Activated CD4-positive, alpha-beta memory T cell treated with anti-CD3 and anti-CD28 coated beads, Interleukin-2, amount 10 ng/mL, durations not matched to agents 7 days and 5 days (primary cell): ENCODE results near the gene ART4. TPM values are rescaled to one million over a fixed set of nuclear protein-coding genes. Genes with fewer than 3 reads are reported as not detected.

Experiments used
- CTCF ChIA-PET: fragments of 350-600 bp; sonication (Branson Sonifier 250); formaldehyde crosslinking; loops from one replicate; lab custom pipeline; 2021; ENCODE audit warnings: antibody characterized with exemption, inconsistent platforms; lab: Charles Lee
- POLR2A ChIA-PET: fragments of 350-600 bp; sonication (Branson Sonifier 250); formaldehyde crosslinking; loops from one replicate; lab custom pipeline; 2021; ENCODE audit warnings: antibody characterized with exemption; lab: Charles Lee
- DNase-seq: peaks from one replicate; pipeline ENCODE4 v3.0.0-alpha.2; 2020
- H3K27ac Mint-ChIP-seq: one replicate; pipeline ENCODE4 v1.8.0; 2021; ENCODE audit warnings: mild to moderate bottlenecking, mixed read lengths
- H3K27me3 Mint-ChIP-seq: one replicate; pipeline ENCODE4 v1.8.0; 2021; ENCODE audit warnings: mixed read lengths
- H3K36me3 Mint-ChIP-seq: one replicate; pipeline ENCODE4 v1.8.0; 2021; ENCODE audit warnings: low read depth, mixed read lengths
- H3K4me1 Mint-ChIP-seq: one replicate; pipeline ENCODE4 v1.8.0; 2021; ENCODE audit warnings: mixed read lengths
- H3K4me3 Mint-ChIP-seq: one replicate; pipeline ENCODE4 v1.8.0; 2021; ENCODE audit warnings: mild to moderate bottlenecking, mixed read lengths
- H3K9me3 Mint-ChIP-seq: one replicate; pipeline ENCODE4 v1.8.0; 2021; ENCODE audit warnings: mixed read lengths
- total RNA-seq, 2 experiments: library from RNA; stranded (reverse); gene quantifications; one replicate each; pipeline ENCODE4 v1.2.3, GENCODE V29; 2021

The ART4 gene
- total RNA-seq, 2 experiments from 2014 or later = not detected

GRCh38 chr12:14795028-14795448 lies 48.3 kb downstream of the ART4 start:
- Mint-ChIP-seq H3K27ac (no peak overlapping the region), H3K4me3 (no peak overlapping the region), H3K9me3 (no peaks in the 10 kb centered on the region), H3K27me3 (no peaks in the 10 kb centered on the region), H3K36me3 (peaks cover 84% of the 10 kb centered on the region), H3K4me1 (peaks cover 5% of the 10 kb centered on the region)
- DNase-seq = no peak
- ChIA-PET POLR2A (interaction anchor here (0.9 to 1.2 kb wide), 5 partner anchors 10 to 23 kb away, joined by 3 to 4 read pairs (median 3); a partner anchor contains a TSS), CTCF (interaction anchor here (0.8 kb wide), 1 partner anchor 8 kb away, joined by 3 read pairs; no protein-coding TSS in a partner anchor)

- no peak overlapping the region for H3K27ac Mint-ChIP-seq
- H3K4me1 Mint-ChIP-seq = peaks cover 7% of the 10 kb centered on the region
- no peak overlapping the region for H3K4me3 Mint-ChIP-seq
- H3K9me3 Mint-ChIP-seq = no peaks in the 10 kb centered on the region
- H3K27me3 Mint-ChIP-seq = no peaks in the 10 kb centered on the region
- peaks cover 57% of the 10 kb centered on the region for H3K36me3 Mint-ChIP-seq
- CTCF ChIA-PET = interaction anchor here (1.1 kb wide), 1 partner anchor 10 kb away, joined by 5 read pairs; no protein-coding TSS in a partner anchor
- DNase-seq = no peak
- POLR2A ChIA-PET = interaction anchor here (0.8 to 2.7 kb wide), 2 partner anchors 11 to 15 kb away, joined by 3 to 23 read pairs; a partner anchor contains a TSS
These were observed 57.8 kb downstream of the ART4 start for GRCh38 chr12:14785568-14785967.

GRCh38 chr12:14784471-14784870 lies 58.9 kb downstream of the ART4 start:
- no peaks in the 10 kb centered on the region for H3K27me3 Mint-ChIP-seq
- CTCF ChIA-PET = interaction anchor here (1.4 kb wide), 1 partner anchor 9 kb away, joined by 5 read pairs; no protein-coding TSS in a partner anchor
- no peaks in the 10 kb centered on the region for H3K9me3 Mint-ChIP-seq
- peaks cover 46% of the 10 kb centered on the region for H3K36me3 Mint-ChIP-seq
- POLR2A ChIA-PET = interaction anchor here (1.0 to 4.1 kb wide), 3 partner anchors 10 to 15 kb away, joined by 3 to 37 read pairs (median 23); a partner anchor contains a TSS
- H3K4me1 Mint-ChIP-seq = peaks cover 10% of the 10 kb centered on the region
- H3K27ac Mint-ChIP-seq = no peak overlapping the region
- DNase-seq = no peak
- H3K4me3 Mint-ChIP-seq = no peak overlapping the region

GRCh38 chr12:14782756-14783155 lies 60.6 kb downstream of the ART4 start:
- H3K4me3 Mint-ChIP-seq = no peak overlapping the region
- H3K27me3 Mint-ChIP-seq = peaks cover 3% of the 10 kb centered on the region
- H3K36me3 Mint-ChIP-seq = peaks cover 30% of the 10 kb centered on the region
- H3K4me1 Mint-ChIP-seq = peaks cover 10% of the 10 kb centered on the region
- no peaks in the 10 kb centered on the region for H3K9me3 Mint-ChIP-seq
- ChIA-PET CTCF (interaction anchor here (2.2 kb wide), 1 partner anchor 21 kb away, joined by 11 read pairs; the partner anchor contains the start of genes C12orf60 and WBP11), POLR2A (interaction anchor here (1.2 to 4.1 kb wide), 4 partner anchors 8 to 21 kb away, joined by 3 to 37 read pairs (median 14); partner anchors contain the start of genes C12orf60 and WBP11)
- H3K27ac Mint-ChIP-seq = no peak overlapping the region
- no peak for DNase-seq

- DNase-seq = no peak
- ChIA-PET POLR2A (interaction anchor here (1.2 to 4.1 kb wide), 3 partner anchors 8 to 22 kb away, joined by 3 to 37 read pairs (median 6); partner anchors contain the start of genes C12orf60 and WBP11), CTCF (interaction anchor here (0.8 to 2.2 kb wide), 3 partner anchors 11 to 22 kb away, joined by 3 to 11 read pairs (median 3); partner anchors contain the start of genes C12orf60 and WBP11)
- H3K4me3 Mint-ChIP-seq = no peak overlapping the region
- H3K4me1 Mint-ChIP-seq = peaks cover 17% of the 10 kb centered on the region
- H3K27ac Mint-ChIP-seq = no peak overlapping the region
- H3K9me3 Mint-ChIP-seq = no peaks in the 10 kb centered on the region
- H3K27me3 Mint-ChIP-seq = peaks cover 3% of the 10 kb centered on the region
- peaks cover 20% of the 10 kb centered on the region for H3K36me3 Mint-ChIP-seq
These were observed 61.8 kb downstream of the ART4 start for GRCh38 chr12:14781563-14781962.

DNA sequence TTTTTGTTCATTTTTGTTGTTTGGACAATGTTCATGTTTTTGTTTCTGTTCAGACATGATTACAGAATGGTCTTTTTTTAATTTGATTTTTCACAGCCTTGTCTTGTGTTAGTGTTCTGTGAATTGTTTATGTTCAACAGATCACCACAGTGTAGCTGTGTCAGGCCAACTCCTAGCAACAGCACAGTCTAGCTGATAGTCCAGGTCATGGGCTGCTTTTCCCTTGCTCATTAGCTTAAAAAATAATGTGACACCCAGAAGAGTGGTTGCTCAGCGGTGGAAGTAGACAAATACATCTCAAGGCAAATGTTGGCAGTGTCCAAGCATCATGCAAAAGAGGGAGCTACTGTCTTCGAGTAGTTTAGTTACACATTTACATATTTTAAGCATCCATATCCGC lies 62.5 kb downstream of the ART4 start:
- Mint-ChIP-seq H3K4me1 (peaks cover 24% of the 10 kb centered on the region), H3K27ac (no peak overlapping the region), H3K4me3 (no peak overlapping the region), H3K36me3 (peaks cover 16% of the 10 kb centered on the region), H3K9me3 (no peaks in the 10 kb centered on the region), H3K27me3 (peaks cover 3% of the 10 kb centered on the region)
- ChIA-PET CTCF (interaction anchor here (0.9 kb wide), 1 partner anchor 11 kb away, joined by 3 read pairs; no protein-coding TSS in a partner anchor), POLR2A (interaction anchor here (0.7 to 4.1 kb wide), 3 partner anchors 10 to 23 kb away, joined by 3 to 37 read pairs (median 6); partner anchors contain the start of genes C12orf60 and WBP11)
- no peak for DNase-seq

DNA sequence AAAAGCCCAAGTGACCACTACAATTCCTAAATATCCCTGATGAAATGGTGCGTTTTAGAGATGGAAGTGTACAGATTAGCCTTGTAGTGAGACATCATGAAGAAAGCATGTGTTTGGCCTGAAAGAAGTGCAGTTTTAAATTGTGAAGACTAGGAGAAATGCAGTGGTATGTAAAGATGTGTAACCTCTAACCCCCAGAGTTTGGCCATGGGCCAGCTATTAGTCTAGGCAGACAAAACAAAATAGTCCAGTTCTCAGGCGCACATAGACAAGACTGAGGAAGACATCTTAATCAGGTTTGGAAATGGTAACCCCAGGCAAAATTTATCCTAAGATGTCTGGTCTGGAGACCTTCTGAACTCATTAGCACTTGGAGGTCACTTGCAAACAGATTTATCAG lies 63.5 kb downstream of the ART4 start:
- POLR2A ChIA-PET = interaction anchor here (1.5 to 3.2 kb wide), 2 partner anchors 9 to 23 kb away, joined by 10 to 12 read pairs; partner anchors contain the start of genes C12orf60 and WBP11
- Mint-ChIP-seq H3K9me3 (no peaks in the 10 kb centered on the region), H3K4me1 (peaks cover 31% of the 10 kb centered on the region), H3K27ac (no peak overlapping the region), H3K27me3 (peaks cover 3% of the 10 kb centered on the region), H3K36me3 (peaks cover 21% of the 10 kb centered on the region), H3K4me3 (no peak overlapping the region)
- CTCF ChIA-PET = no interaction called here
- no peak for DNase-seq

DNA sequence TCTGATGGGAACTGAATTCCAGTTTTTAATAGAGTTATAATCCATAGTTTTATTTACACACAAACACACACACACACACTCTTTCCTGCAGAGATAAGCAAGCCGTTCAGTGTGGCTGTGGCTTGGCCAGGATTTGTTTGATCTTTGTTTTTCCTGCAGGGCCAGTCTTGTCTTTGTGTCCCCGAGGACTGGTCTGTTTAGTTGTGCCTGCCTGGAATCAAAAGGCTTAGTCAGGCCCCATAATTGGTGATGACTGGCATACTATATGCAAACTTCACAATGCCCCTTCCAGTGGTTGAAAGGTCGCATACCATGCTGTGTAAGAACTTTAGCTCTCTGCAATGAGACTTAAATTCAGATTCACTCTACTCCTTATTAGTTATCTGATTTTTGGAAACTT lies 66.1 kb downstream of the ART4 start:
- Mint-ChIP-seq H3K27me3 (peaks cover 3% of the 10 kb centered on the region), H3K36me3 (peaks cover 18% of the 10 kb centered on the region), H3K9me3 (no peaks in the 10 kb centered on the region), H3K27ac (no peak overlapping the region), H3K4me3 (no peak overlapping the region), H3K4me1 (peaks cover 44% of the 10 kb centered on the region)
- ChIA-PET POLR2A (interaction anchor here (3.2 kb wide), 1 partner anchor 25 kb away, joined by 12 read pairs; the partner anchor contains the start of genes C12orf60 and WBP11), CTCF (interaction anchor here (0.9 to 4.2 kb wide), 4 partner anchors 8 to 218 kb away, joined by 3 to 13 read pairs (median 7); no protein-coding TSS in a partner anchor)
- no peak for DNase-seq

DNA sequence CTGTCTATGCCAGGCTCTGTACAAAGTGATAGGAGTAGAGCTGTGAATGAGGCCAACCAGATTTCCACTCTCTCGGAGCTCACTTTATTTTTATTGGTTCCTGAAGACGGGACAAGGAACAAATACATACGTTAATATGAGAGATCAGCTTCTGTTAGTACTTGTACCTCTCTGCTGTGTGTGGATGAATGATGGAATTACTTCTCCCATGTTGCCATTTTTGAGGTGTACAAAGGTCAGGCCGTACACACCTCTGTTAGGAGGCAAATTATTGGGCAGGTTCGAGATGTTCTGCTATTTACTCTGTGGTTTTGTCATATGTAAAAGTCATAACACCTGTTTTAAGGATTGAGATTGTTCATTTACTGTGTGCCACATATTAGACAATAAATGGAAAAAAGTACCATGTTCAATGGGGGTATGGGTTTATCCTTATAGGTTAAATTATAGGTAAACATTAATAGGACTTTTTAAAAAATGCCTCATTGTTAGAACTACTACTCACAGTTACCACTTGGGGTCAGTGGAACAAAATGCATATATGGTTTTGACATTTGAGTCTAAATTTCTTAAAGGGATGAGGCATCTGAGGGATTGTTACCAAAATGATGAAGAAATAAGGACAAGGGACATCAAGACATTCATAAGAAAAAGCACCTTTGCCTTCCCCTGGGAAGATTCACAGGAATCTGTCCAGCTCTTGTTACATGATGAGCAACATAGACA lies 66.9 kb downstream of the ART4 start:
- Mint-ChIP-seq H3K4me1 (peaks cover 50% of the 10 kb centered on the region), H3K9me3 (no peaks in the 10 kb centered on the region), H3K27me3 (peaks cover 3% of the 10 kb centered on the region), H3K36me3 (peaks cover 18% of the 10 kb centered on the region), H3K27ac (no peak overlapping the region), H3K4me3 (peak overlapping the region; percentile 96)
- POLR2A ChIA-PET = interaction anchor here (1.1 to 7.9 kb wide), 5 partner anchors 8 to 218 kb away, joined by 3 to 123 read pairs (median 23); partner anchors contain the start of genes ARHGDIB, C12orf60 and WBP11
- CTCF ChIA-PET = interaction anchor here (1.1 to 4.2 kb wide), 6 partner anchors 10 to 219 kb away, joined by 3 to 24 read pairs (median 7); partner anchors contain the start of genes C12orf60 and WBP11
- no peak for DNase-seq

DNA sequence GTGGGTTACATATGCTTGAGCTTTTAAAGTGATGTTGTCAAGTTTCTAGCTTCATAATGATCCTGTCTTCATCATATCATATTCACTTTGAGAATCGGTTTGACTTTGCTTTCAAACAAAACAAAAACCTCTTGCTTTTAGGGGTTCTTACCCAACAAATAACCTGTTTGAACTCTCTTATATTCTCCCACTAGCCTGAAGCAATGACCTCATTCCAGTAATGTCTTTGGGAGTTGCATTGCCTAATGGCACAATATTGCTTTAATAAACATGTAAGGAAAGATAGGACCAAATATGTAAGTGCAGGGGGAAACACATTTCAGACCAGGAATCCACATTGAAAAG lies 67.7 kb downstream of the ART4 start:
- peak overlapping the region; percentile 96 for H3K4me3 Mint-ChIP-seq
- DNase-seq = no peak
- peaks cover 21% of the 10 kb centered on the region for H3K36me3 Mint-ChIP-seq
- POLR2A ChIA-PET = interaction anchor here (0.8 to 7.9 kb wide), 17 partner anchors 9 to 410 kb away, joined by 3 to 123 read pairs (median 7); partner anchors contain the start of genes ARHGDIB, ATF7IP, C12orf60 and WBP11
- H3K27ac Mint-ChIP-seq = peak overlapping the region; percentile 95
- CTCF ChIA-PET = interaction anchor here (1.1 to 4.2 kb wide), 10 partner anchors 8 to 446 kb away, joined by 3 to 24 read pairs (median 6); partner anchors contain the start of genes C12orf60, RERG and WBP11
- no peaks in the 10 kb centered on the region for H3K9me3 Mint-ChIP-seq
- H3K27me3 Mint-ChIP-seq = peaks cover 3% of the 10 kb centered on the region
- peaks cover 45% of the 10 kb centered on the region for H3K4me1 Mint-ChIP-seq
